Uterus (tissue), 4 donors: ENCODE results near the gene PRKCG. TPM values are rescaled to one million over a fixed set of nuclear protein-coding genes. Genes with fewer than 3 reads are reported as not detected.

Experiments
- DNase-seq, 2 donors: peaks; one replicate each; pipeline ENCODE4 v3.0.0-alpha.2; 2019 to 2020
- H3K27ac ChIP-seq, 2 donors: fragments of 200-600 bp; sonication (generic); 1 replicate in 1 of 2; 2 replicates in 1 of 2; pipeline ENCODE4 v1.5.1; 2016 to 2018
- H3K27me3 ChIP-seq, 2 donors: fragments of 200-600 bp; sonication (generic); one replicate each; pipeline ENCODE4 v1.5.1; 2018 to 2019; ENCODE audit warnings: control low read depth in 1 of 2
- H3K36me3 ChIP-seq, 2 donors: fragments of 200-600 bp; sonication (generic); one replicate each; pipeline ENCODE4 v1.5.1; 2019; ENCODE audit warnings: control low read depth in 1 of 2
- H3K4me1 ChIP-seq, 2 donors: fragments of 200-600 bp; sonication (generic); one replicate each; pipeline ENCODE4 v1.5.1; 2018 to 2019; ENCODE audit warnings: control low read depth in 1 of 2
- H3K4me3 ChIP-seq, 2 donors: fragments of 200-600 bp; sonication (generic); 1 replicate in 1 of 2; 2 replicates in 1 of 2; pipeline ENCODE4 v1.5.1; 2018 to 2019; ENCODE audit warnings: mild to moderate bottlenecking in 1 of 2
- H3K9me3 ChIP-seq, 2 donors: fragments of 200-600 bp; sonication (generic); one replicate each; pipeline ENCODE4 v1.5.1; 2019; ENCODE audit warnings: control low read depth in 1 of 2
- CTCF ChIP-seq, 4 experiments: fragments of 200-600 bp in 2 of 4; fragments of 450-650 bp in 2 of 4; sonication (generic) in 2 of 4; IDR thresholded peaks; one replicate each; pipeline ENCODE4 v1.5.1; 2016 to 2019; ENCODE audit warnings: antibody characterized with exemption in 4 of 4, mild to moderate bottlenecking in 2 of 4, moderate library complexity in 1 of 4
- POLR2A ChIP-seq, 2 donors: fragments of 450-650 bp; IDR thresholded peaks; one replicate each; pipeline ENCODE4 v1.6.1; 2016; ENCODE audit warnings: antibody characterized with exemption in 2 of 2, mild to moderate bottlenecking in 1 of 2, moderate library complexity in 1 of 2
- intact Hi-C: fragments of 100-400 bp; cut with DNase I; formaldehyde crosslinking; loops from one replicate; pipeline ENCODE4 v1.15.1; 2023; ENCODE audit warnings: low total_unique reads
- total RNA-seq, 4 donors: library from RNA; depleted of rRNA in 3 of 4; stranded (reverse); fragments of >200 nt in 3 of 4; gene quantifications; one replicate each; pipeline versions ENCODE4 v1.1.0 to v1.2.4, GENCODE V29; 2014 to 2023
- donor health status: DM: yes; HTN: yes; CAD: no.

The PRKCG gene
- total RNA-seq, 4 donors from 2014 or later, result 0.69 TPM; not detected in 3

GRCh38 chr19:53915000-53915399 is 33.0 kb downstream of the PRKCG start:
- H3K4me1 ChIP-seq, result no peaks in the 10 kb centered on the region
- peaks cover 0 to 15% of the 10 kb centered on the region in 2 donors for H3K27me3 ChIP-seq
- no peaks in the 10 kb centered on the region for H3K9me3 ChIP-seq
- TF ChIP-seq CTCF (IDR thresholded peaks at IDR 0.05), result no peak
- no peak for TF ChIP-seq POLR2A (IDR thresholded peaks at IDR 0.05)
- intact Hi-C loops, result no loop called here
- no peak for DNase-seq
- no peak overlapping the region for H3K27ac ChIP-seq
- H3K36me3 ChIP-seq, result no peaks in the 10 kb centered on the region
- H3K4me3 ChIP-seq, result no peak overlapping the region

GRCh38 chr19:53916004-53916403 is 34.0 kb downstream of the PRKCG start:
- Histone ChIP-seq H3K27ac (no peak overlapping the region), H3K36me3 (no peaks in the 10 kb centered on the region), H3K4me1 (no peaks in the 10 kb centered on the region), H3K4me3 (no peak overlapping the region), H3K9me3 (no peaks in the 10 kb centered on the region), H3K27me3 (peaks cover 0 to 8% of the 10 kb centered on the region in 2 donors)
- no peak for DNase-seq
- no peak for TF ChIP-seq CTCF (IDR thresholded peaks at IDR 0.05)
- no peak for TF ChIP-seq POLR2A (IDR thresholded peaks at IDR 0.05)
- intact Hi-C loops, result no loop called here

- no peak for TF ChIP-seq CTCF (IDR thresholded peaks at IDR 0.05)
- TF ChIP-seq POLR2A (IDR thresholded peaks at IDR 0.05), result no peak
- no peak overlapping the region for H3K4me3 ChIP-seq
- H3K27me3 ChIP-seq, result peaks cover 0 to 8% of the 10 kb centered on the region in 2 donors
- H3K9me3 ChIP-seq, result no peaks in the 10 kb centered on the region
- no peak overlapping the region for H3K27ac ChIP-seq
- no peak for DNase-seq
- no peaks in the 10 kb centered on the region for H3K36me3 ChIP-seq
- H3K4me1 ChIP-seq, result no peaks in the 10 kb centered on the region
- intact Hi-C loops, result no loop called here
Observed at GRCh38 chr19:53917356-53917755, 35.4 kb downstream of the PRKCG start.

GRCh38 chr19:53927739-53928138 is 45.7 kb downstream of the PRKCG start:
- TF ChIP-seq CTCF (IDR thresholded peaks at IDR 0.05) (no peak), POLR2A (IDR thresholded peaks at IDR 0.05) (no peak)
- no peaks in the 10 kb centered on the region for H3K36me3 ChIP-seq
- H3K4me3 ChIP-seq, result no peak overlapping the region
- no peaks in the 10 kb centered on the region for H3K4me1 ChIP-seq
- H3K27me3 ChIP-seq, result no peaks in the 10 kb centered on the region
- no peaks in the 10 kb centered on the region for H3K9me3 ChIP-seq
- intact Hi-C loops, result no loop called here
- H3K27ac ChIP-seq, result no peak overlapping the region
- DNase-seq, result no peak

GRCh38 chr19:53936029-53936428 is 54.0 kb downstream of the PRKCG start:
- H3K27me3 ChIP-seq, result no peaks in the 10 kb centered on the region
- no peak for TF ChIP-seq POLR2A (IDR thresholded peaks at IDR 0.05)
- no peak for TF ChIP-seq CTCF (IDR thresholded peaks at IDR 0.05)
- intact Hi-C loops, result no loop called here

More at GRCh38 chr19:53936029-53936428, 54.0 kb downstream of the PRKCG start:
- no peak for DNase-seq
- Histone ChIP-seq H3K4me3 (no peak overlapping the region), H3K27ac (no peak overlapping the region), H3K4me1 (no peaks in the 10 kb centered on the region), H3K36me3 (no peaks in the 10 kb centered on the region), H3K9me3 (no peaks in the 10 kb centered on the region)
